Gastrocnemius medialis (tissue), 4 donors: Measurements from ENCODE around the gene HERC2. TPM values are rescaled to one million over a fixed set of nuclear protein-coding genes. Genes with fewer than 3 reads are reported as not detected.
"Not testable (repeated sequence)": the region's sequence is repeated elsewhere in the genome, so short reads cannot be mapped to it uniquely, and the experiment has no call there.

Source experiments
- ATAC-seq, 2 donors: fragments of 150-250 bp; one replicate each; pipeline ENCODE4 v1.9.1; 2016
- DNase-seq, 2 donors: peaks; one replicate each; pipeline ENCODE4 v3.0.0-alpha.2; 2019
- H3K27ac ChIP-seq, 4 donors: fragments of 200-600 bp; sonication (generic); 1 replicate in 1 of 4; 2 replicates in 3 of 4; pipeline ENCODE4 v1.5.1; 2016 to 2018; ENCODE audit warnings: mild to moderate bottlenecking in 2 of 4, moderate library complexity in 1 of 4
- H3K27me3 ChIP-seq, 3 donors: fragments of 200-600 bp; sonication (generic) in 2 of 3; 1 replicate in 1 of 3; 2 replicates in 2 of 3; pipeline versions ENCODE4 v1.5.1 to v1.6.0; 2016 to 2019; ENCODE audit warnings: mild to moderate bottlenecking in 1 of 3, moderate library complexity in 1 of 3
- H3K36me3 ChIP-seq, 2 donors: fragments of 200-600 bp; sonication (generic) in 1 of 2; one replicate each; pipeline ENCODE4 v1.5.1; 2017 to 2018
- H3K4me1 ChIP-seq, 2 donors: fragments of 200-600 bp; sonication (generic) in 1 of 2; one replicate each; pipeline ENCODE4 v1.5.1; 2016 to 2017; ENCODE audit warnings: mild to moderate bottlenecking in 2 of 2
- H3K4me3 ChIP-seq, 4 donors: fragments of 200-600 bp; sonication (generic) in 3 of 4; 1 replicate in 1 of 4; 2 replicates in 3 of 4; pipeline ENCODE4 v1.5.1; 2016 to 2019; ENCODE audit warnings: mild to moderate bottlenecking in 2 of 4
- H3K9me3 ChIP-seq, 3 donors: fragments of 200-600 bp; sonication (generic) in 2 of 3; 1 replicate in 1 of 3; 2 replicates in 2 of 3; pipeline ENCODE4 v1.5.1; 2016 to 2019
- in situ Hi-C, 4 donors: fragments of 200-750 bp; cut with MboI; loops; one replicate each; pipeline versions ENCODE4 v1.15.0 to v1.8.0; 2017; ENCODE audit warnings: low sequenced_read_pairs in 4 of 4
- intact Hi-C: fragments of 100-400 bp; cut with DNase I; formaldehyde crosslinking; loops from one replicate; pipeline ENCODE4 v1.15.1; 2023; ENCODE audit warnings: low total_unique reads
- total RNA-seq, 4 donors: library from RNA; depleted of rRNA; stranded (reverse); fragments of >200 nt; gene quantifications; one replicate each; pipeline versions ENCODE4 v1.1.0 to v1.2.3, GENCODE V29; 2016

Gene HERC2
- 10 to 100 TPM; 46.8 to 92.7 (median 62.2) TPM for total RNA-seq

DNA sequence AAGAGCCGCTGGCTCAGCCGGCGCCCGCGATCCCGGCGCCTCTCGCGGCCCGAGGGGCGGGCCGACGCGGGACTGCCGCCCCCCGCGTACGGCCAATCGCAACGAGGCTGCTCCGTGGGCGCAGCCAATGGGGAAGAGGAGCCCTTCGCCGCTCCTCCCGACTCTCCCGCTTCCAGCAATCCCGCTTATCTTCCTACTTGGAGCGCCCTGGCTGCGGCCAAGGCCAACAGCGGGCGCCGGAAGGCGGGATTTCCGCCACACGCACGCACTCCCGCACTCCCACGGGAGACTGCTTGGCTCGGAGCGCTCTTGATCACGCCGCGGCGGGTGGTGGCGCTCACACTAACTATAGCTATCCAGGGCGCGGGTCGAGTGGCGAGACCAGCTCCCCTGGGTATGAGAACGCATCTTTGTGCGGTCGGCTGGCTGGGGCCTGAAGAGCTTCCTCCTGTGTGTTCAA, at the start of gene HERC2:
TSS of gene HERC2 (minus strand) at position 51 of the 460 bp plus-strand sequence. CDS start 746 bp downstream, outside the sequence.
- intact Hi-C loops, DNase-seq, H3K9me3 ChIP-seq, ATAC-seq, H3K27me3 ChIP-seq, H3K4me1 ChIP-seq, in situ Hi-C loops: not testable (repeated sequence)
- peaks cover 0 to 11% of the 10 kb centered on the region in 2 donors for H3K36me3 ChIP-seq
- peak within 1 kb of the TSS; percentile 54 to 65 (median 60) for H3K27ac ChIP-seq
- H3K4me3 ChIP-seq, result peak within 1 kb of the TSS; percentile 20 to 53 (median 38)

- ATAC-seq, H3K27ac ChIP-seq, in situ Hi-C loops, H3K36me3 ChIP-seq, H3K4me3 ChIP-seq, H3K27me3 ChIP-seq, H3K4me1 ChIP-seq, intact Hi-C loops, DNase-seq, H3K9me3 ChIP-seq: not testable (repeated sequence)
These were observed 43.5 kb upstream of the HERC2 start for GRCh38 chr15:28365502-28365901.

- in situ Hi-C loops, ATAC-seq, H3K36me3 ChIP-seq, H3K4me1 ChIP-seq, intact Hi-C loops, DNase-seq, H3K4me3 ChIP-seq, H3K27me3 ChIP-seq, H3K27ac ChIP-seq, H3K9me3 ChIP-seq: not testable (repeated sequence)
These were observed 36.0 kb upstream of the HERC2 start, which contains the start of gene GOLGA6L24 for GRCh38 chr15:28357984-28358383. TSS of gene GOLGA6L24 (minus strand) at chr15:28358084. CDS start at chr15:28358023, 61 bp downstream.

DNA sequence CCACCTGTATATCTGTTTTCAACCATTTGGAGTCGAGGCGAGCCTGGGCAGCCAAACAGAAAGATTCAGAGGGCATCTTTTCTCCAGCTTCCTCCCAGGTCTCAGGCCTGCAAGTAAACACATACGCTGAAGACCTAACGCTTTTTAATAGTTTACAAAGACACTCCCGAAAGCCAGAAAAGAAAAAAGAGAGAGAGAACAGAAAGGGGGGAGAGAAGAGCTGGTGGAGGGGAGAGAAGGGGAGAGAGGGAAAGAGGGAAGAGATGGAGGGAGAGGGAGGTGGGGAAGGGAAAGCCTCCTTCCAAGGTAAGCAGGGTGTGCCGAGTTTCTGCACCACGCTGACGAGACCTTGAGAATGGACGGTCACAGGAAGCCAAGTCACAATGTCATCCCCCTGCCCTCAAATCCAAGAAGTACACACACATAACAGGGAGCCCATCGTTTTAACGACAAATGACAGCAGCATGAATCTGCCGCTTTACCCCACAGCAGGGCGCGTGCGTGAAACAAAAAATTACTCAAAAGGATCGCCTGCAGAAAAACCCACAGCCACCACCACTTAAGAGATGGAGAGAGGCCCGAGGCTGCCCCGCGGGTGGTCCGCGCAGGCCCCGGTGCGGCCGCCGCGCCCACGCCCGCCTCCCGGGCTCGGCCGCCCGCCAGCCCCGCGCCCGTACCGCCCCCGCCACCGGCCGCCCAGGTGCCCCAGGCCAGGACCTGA, 461 bp downstream of the HERC2 start:
- ATAC-seq, H3K9me3 ChIP-seq, H3K4me1 ChIP-seq, in situ Hi-C loops, DNase-seq, intact Hi-C loops, H3K27me3 ChIP-seq: not testable (repeated sequence)
- Histone ChIP-seq H3K36me3 (peaks cover 0 to 16% of the 10 kb centered on the region in 2 donors), H3K4me3 (peak overlapping the region; percentile 20 to 53 (median 38)), H3K27ac (peak overlapping the region; percentile 54 to 65 (median 60))

DNA sequence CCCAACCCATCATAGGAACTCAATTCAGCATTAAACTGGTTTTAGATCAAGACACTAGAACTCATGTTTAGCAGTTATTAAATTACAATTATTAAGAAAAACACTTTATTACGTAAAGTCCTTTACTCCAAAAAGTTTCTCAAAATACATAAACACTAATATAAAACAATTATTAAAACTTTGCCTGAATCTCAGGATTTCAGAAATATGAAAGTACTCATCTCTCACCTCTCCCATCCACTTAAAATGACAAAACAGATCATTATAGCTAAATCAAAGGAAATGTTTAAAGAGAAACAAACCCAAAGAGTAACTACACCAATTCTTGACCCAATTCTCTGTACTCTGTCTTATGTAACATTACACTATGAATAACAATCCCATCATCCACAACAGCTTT, 2.3 kb downstream of the HERC2 start:
- in situ Hi-C loops, H3K27ac ChIP-seq, H3K4me1 ChIP-seq, ATAC-seq, DNase-seq, H3K9me3 ChIP-seq, H3K27me3 ChIP-seq, H3K4me3 ChIP-seq, intact Hi-C loops: not testable (repeated sequence)
- H3K36me3 ChIP-seq, result peaks cover 0 to 33% of the 10 kb centered on the region in 2 donors

GRCh38 chr15:28318828-28319227, 3.2 kb downstream of the HERC2 start:
- intact Hi-C loops, ATAC-seq, H3K9me3 ChIP-seq, H3K4me1 ChIP-seq, H3K27me3 ChIP-seq, H3K27ac ChIP-seq, H3K4me3 ChIP-seq, DNase-seq, in situ Hi-C loops: not testable (repeated sequence)
- H3K36me3 ChIP-seq, result peaks cover 0 to 39% of the 10 kb centered on the region in 2 donors

DNA sequence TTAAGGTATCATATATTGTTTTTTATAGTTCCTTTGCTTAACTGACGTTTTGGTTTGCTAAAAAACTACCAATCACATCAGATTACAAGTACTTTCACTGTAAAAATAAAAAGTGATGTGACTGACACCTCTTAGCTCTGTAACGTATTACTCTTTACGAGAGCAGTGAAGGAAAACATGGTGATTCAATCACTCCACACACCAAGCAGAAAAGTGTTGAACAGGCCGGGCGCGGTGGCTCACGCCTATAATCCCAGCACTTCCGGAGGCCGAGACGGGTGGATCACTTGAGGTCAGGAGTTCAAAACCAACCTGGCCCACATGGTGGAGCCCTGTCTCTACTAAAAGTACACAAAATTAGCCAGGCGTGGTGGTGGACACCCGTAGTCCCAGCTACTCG, 3.9 kb downstream of the HERC2 start:
- in situ Hi-C loops, DNase-seq, H3K27me3 ChIP-seq, H3K4me1 ChIP-seq, H3K27ac ChIP-seq, H3K4me3 ChIP-seq, intact Hi-C loops, ATAC-seq, H3K9me3 ChIP-seq: not testable (repeated sequence)
- H3K36me3 ChIP-seq, result peaks cover 0 to 42% of the 10 kb centered on the region in 2 donors

- DNase-seq, H3K4me3 ChIP-seq, intact Hi-C loops, H3K9me3 ChIP-seq, in situ Hi-C loops, H3K27ac ChIP-seq, ATAC-seq, H3K4me1 ChIP-seq, H3K27me3 ChIP-seq: not testable (repeated sequence)
- peaks cover 0 to 42% of the 10 kb centered on the region in 2 donors for H3K36me3 ChIP-seq
These were observed 5.0 kb downstream of the HERC2 start for GRCh38 chr15:28316958-28317357.

- intact Hi-C loops, in situ Hi-C loops: not testable (repeated sequence)
- H3K36me3 ChIP-seq, result peaks cover 0 to 24% of the 10 kb centered on the region in 2 donors
These were observed 11.5 kb downstream of the HERC2 start for GRCh38 chr15:28310454-28310853.

DNA sequence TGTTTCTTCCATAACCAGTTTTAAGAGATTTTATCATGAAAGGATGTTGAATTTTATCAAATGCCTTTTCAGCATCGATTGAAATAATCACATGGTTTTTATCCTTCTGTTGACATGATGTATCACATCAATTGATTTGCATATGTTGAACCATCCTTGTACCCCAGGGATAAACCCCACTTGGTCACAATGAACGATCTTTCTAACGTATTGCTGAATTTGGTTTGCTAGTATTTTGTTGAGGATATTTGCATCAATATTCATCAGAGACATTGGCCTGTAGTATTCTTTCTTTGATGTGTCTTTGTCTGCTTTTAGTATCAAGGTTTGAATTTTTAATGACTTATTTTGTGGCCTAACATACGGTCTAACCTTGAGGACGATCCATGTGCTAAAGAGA, 13.3 kb downstream of the HERC2 start:
- in situ Hi-C loops, intact Hi-C loops, DNase-seq, H3K4me1 ChIP-seq, H3K36me3 ChIP-seq, H3K27me3 ChIP-seq, H3K9me3 ChIP-seq, ATAC-seq, H3K4me3 ChIP-seq, H3K27ac ChIP-seq: not testable (repeated sequence)

More at GRCh38 chr15:28310454-28310853, 11.5 kb downstream of the HERC2 start:
- peak; percentile 81 to 89 for ATAC-seq
- H3K27ac ChIP-seq, H3K4me1 ChIP-seq, H3K27me3 ChIP-seq, H3K9me3 ChIP-seq, H3K4me3 ChIP-seq: not testable (repeated sequence)
- peak in 1 of 2 donors; percentile 29 for DNase-seq

- DNase-seq, H3K27ac ChIP-seq, H3K9me3 ChIP-seq, ATAC-seq, intact Hi-C loops, H3K4me3 ChIP-seq, in situ Hi-C loops, H3K4me1 ChIP-seq, H3K36me3 ChIP-seq, H3K27me3 ChIP-seq: not testable (repeated sequence)
These were observed 16.3 kb downstream of the HERC2 start for GRCh38 chr15:28305700-28306099.

- H3K9me3 ChIP-seq, DNase-seq, H3K4me1 ChIP-seq, intact Hi-C loops, H3K36me3 ChIP-seq, in situ Hi-C loops, ATAC-seq, H3K27me3 ChIP-seq, H3K4me3 ChIP-seq, H3K27ac ChIP-seq: not testable (repeated sequence)
These were observed 24.5 kb downstream of the HERC2 start for GRCh38 chr15:28297434-28297833.
